ENCODE measurements around the gene CGNL1.

The CGNL1 gene

DNA sequence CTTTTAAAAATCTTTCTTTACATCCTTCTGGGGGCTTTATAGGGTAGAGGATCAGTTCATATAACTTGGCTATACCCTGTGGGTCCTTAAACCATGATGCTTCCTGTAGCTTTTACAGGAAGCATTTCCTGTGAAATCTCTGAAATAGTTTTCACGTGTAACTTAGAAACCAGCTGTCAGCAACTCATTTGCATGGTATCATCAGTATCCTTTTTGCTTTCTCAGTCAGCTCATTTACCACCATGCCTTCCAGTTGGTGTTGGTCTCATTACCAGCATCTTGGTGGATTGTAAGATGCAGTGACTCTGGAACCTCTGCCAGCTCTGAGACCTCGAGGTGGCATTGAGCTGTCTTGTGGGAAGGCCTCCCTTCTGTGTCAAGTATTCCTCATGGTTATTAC, 118.7 kb downstream of the CGNL1 start:
- Mint-ChIP-seq H3K4me3 (no peak overlapping the region), H3K9me3 (ENCODE audit: low read depth) (no peaks in the 10 kb centered on the region), H3K27me3 (peaks cover 7% of the 10 kb centered on the region)

DNA sequence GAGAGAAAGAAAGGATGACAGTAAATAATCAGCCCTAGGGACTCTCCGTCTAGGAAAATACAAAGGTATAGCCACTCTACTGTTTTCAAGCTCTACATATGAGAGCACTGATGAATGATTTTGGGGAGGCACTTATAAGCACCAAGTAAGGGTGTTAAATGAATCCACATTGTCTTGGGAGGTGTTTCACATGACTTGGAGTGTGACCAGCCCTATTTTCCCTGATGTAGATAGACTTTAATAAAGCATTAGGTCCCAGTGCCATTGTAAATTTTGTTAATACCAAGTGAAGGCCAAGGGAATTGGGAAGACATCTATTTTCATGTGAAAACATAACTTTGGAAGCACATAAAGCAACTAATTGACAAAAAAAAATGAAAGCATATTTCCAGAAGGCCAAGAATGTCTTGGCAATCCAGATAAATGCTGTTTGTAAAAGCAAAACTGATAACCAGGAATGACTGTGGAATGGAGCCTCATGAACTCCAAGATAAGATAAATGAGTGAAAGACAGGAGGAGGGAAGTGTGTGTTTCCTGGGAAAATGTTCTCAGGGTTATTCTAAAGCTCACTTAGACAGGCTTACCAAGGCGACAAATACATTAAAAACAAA, 119.4 kb downstream of the CGNL1 start:
- peaks cover 7% of the 10 kb centered on the region for H3K27me3 Mint-ChIP-seq
- H3K36me3 Mint-ChIP-seq, result no peaks in the 10 kb centered on the region
- no peaks in the 10 kb centered on the region for H3K4me1 Mint-ChIP-seq (ENCODE audit: low read depth)
- no peak overlapping the region for H3K4me3 Mint-ChIP-seq
- no peaks in the 10 kb centered on the region for H3K9me3 Mint-ChIP-seq (ENCODE audit: low read depth)
- H3K27ac Mint-ChIP-seq, result no peak overlapping the region

More for the DNA sequence above, 118.7 kb downstream of the CGNL1 start:
- Mint-ChIP-seq H3K4me1 (ENCODE audit: low read depth) (no peaks in the 10 kb centered on the region), H3K27ac (no peak overlapping the region), H3K36me3 (no peaks in the 10 kb centered on the region)

DNA sequence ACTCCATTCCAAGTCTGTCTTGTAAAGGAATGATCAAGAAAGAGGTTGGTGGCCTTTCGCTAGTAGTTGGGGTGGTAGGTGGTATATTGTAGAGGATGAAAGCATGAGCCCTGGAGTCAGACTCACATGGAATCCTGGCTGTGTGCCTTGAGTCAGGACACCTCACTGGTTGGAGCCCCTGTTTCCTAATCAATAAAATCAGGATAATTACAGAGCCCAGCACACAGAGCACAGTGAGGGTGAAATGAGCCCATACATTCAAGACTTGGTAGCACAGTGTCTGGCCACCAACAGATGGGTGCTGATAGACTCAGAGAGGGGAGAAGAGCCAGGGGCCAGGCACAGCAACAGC, 120.3 kb downstream of the CGNL1 start:
- Mint-ChIP-seq H3K4me3 (no peak overlapping the region), H3K36me3 (no peaks in the 10 kb centered on the region), H3K9me3 (ENCODE audit: low read depth) (no peaks in the 10 kb centered on the region), H3K27me3 (peaks cover 3% of the 10 kb centered on the region), H3K27ac (no peak overlapping the region), H3K4me1 (ENCODE audit: low read depth) (no peaks in the 10 kb centered on the region)

DNA sequence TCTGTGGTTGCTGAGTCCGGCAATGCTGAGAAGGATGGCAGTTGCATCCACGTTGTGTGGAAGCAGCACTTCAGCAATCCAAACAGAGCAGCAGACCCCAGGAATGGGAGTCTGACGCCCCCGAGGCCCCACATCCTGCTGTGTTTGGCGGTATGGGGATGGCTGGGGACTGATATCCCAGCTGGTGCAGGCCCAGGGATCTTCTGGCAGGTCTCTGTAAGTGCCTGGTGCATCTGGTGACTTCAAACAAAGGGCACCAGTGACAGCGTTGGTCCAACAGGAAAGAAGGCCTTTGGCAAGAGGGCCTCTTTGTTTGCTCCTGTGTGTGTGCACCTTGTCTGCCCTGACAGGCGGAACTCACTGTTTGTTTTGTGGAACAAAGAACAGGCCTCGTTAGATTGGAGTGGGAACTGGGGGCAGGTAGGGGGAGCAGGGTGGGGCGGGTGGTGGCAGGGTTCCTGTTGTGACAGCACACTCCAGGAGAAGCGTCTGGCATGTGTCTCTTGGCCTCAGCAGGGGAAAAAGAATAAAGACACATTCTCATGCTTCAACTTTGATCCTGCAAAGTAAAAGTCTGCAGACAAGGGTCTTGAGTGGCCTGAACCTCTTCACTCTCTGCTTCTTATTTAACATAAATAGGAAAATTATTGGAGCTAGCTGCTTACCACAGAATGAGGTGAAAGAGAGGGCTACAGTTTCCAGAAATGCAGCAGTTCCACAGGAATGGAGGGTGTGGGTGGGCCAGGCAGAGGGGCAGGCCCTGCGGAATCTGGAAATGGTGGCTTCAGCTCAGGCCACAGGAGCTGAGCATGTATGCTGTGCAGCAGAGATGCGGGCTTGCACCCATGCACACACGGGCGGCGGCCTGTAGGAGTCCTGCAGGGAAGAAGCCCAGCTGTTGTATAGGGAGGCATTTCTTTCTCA, 120.9 kb downstream of the CGNL1 start:
- Mint-ChIP-seq H3K27me3 (peaks cover 2% of the 10 kb centered on the region), H3K4me3 (no peak overlapping the region), H3K36me3 (no peaks in the 10 kb centered on the region), H3K9me3 (ENCODE audit: low read depth) (no peaks in the 10 kb centered on the region), H3K27ac (no peak overlapping the region), H3K4me1 (ENCODE audit: low read depth) (no peaks in the 10 kb centered on the region)

DNA sequence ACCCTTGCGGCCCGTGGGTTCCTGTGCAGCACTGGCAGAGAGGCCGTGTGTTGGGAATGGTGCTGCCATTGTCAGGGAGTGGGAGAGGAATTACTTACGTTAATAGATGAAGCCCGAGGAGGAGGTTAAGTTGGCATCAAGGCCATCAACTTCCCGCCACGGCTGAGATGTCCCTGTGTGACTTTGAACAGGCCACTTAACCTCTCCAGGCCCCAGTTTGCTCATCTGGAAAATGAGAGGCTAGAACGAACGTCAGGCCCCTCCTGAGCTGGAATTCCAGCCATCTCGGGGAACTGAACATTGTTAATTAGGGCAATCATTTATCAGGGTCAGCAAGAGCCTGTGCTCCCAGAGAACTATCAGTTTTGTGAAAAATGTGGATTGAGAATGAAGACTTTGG, 124.0 kb downstream of the CGNL1 start:
- Mint-ChIP-seq H3K36me3 (no peaks in the 10 kb centered on the region), H3K9me3 (ENCODE audit: low read depth) (no peaks in the 10 kb centered on the region), H3K4me3 (no peak overlapping the region), H3K4me1 (ENCODE audit: low read depth) (no peaks in the 10 kb centered on the region), H3K27me3 (peaks cover 2% of the 10 kb centered on the region), H3K27ac (no peak overlapping the region)

DNA sequence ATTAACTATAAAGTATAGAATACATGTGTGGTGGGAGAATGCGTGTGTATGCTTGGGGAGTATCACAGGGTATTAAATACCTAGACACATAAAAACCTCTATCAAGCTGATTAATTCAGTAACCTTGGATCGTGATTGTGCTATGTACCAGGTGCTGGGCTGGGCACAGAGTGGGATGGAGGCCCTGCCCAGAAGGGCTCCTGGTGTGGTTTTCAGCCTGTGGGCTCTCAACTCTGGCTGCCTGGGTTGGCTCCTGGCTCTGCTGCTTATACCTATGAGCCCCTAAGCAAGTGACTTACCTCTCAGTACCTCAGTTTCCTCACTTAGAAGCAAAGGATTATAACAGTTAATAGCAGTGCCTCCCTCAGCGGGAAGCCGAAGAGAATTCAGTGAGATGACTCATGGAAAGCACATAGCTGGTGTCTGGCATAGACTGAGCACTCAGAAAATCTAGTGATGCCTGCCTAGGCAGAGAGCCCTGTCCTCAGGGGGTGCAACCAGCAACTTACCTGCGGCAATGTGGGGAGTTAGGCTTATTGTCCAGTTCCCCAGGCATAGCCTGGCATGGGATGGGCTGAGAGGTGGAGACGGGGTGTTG, 124.8 kb downstream of the CGNL1 start:
- no peak overlapping the region for H3K27ac Mint-ChIP-seq
- no peak overlapping the region for H3K4me3 Mint-ChIP-seq
- H3K9me3 Mint-ChIP-seq (ENCODE audit: low read depth), result no peaks in the 10 kb centered on the region
- peaks cover 2% of the 10 kb centered on the region for H3K27me3 Mint-ChIP-seq
- no peaks in the 10 kb centered on the region for H3K36me3 Mint-ChIP-seq
- H3K4me1 Mint-ChIP-seq (ENCODE audit: low read depth), result no peaks in the 10 kb centered on the region

DNA sequence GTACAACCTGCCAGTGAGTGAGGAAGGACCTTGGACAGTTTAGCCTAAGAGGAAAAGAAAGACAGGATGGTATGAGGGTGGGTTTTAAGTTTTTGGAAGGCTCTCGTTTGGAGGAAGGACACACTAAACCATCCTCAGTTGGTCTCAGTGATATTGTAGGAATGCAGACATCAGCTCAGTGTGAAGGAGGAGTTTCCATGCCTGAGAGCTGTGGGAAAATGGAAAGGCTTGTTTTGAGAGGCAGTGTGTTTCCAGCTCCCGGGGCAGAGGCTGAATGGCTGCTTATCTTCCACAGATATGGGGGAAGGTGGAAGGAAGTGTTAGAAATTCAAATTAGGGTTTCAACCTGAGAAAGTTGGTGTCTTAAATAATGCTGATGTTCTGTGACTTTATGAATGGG, 125.8 kb downstream of the CGNL1 start:
- Mint-ChIP-seq H3K9me3 (ENCODE audit: low read depth) (no peaks in the 10 kb centered on the region), H3K4me1 (ENCODE audit: low read depth) (no peaks in the 10 kb centered on the region), H3K27me3 (peaks cover 2% of the 10 kb centered on the region), H3K4me3 (no peak overlapping the region), H3K36me3 (no peaks in the 10 kb centered on the region), H3K27ac (no peak overlapping the region)

DNA sequence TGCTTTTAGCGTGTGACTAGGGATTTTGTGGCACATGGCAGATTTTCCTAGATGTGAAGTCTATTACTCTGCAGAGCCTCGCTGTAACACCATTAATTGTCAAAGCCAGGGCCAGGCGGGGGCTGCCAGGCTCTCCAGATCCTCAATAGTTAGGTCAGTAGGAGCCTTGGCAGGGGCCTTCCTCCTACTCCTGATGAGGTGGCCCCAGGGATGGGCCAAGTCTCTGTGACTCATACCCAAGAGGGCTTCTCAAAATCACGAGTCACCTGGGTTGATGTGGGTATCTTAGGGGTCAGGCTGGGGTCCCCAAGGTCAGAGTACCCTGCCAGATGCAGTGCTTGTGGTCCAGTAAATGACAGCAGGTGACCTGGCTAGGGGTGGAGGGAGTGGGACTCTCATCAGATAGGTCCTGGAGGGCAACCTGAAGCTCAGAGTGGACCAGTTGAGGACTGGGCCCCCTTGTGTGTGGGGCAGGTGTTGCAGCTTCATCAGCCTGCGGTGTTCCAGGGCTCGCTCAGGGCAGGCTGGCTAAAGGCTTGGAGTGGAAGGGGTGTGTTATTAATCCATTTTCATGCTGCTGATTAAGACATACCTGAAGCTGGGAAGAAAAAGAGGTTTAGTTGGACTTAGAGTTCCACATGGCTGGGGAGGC, 126.9 kb downstream of the CGNL1 start:
- Mint-ChIP-seq H3K9me3 (ENCODE audit: low read depth) (no peaks in the 10 kb centered on the region), H3K36me3 (no peaks in the 10 kb centered on the region), H3K27ac (no peak overlapping the region), H3K4me3 (no peak overlapping the region), H3K27me3 (peaks cover 2% of the 10 kb centered on the region), H3K4me1 (ENCODE audit: low read depth) (no peaks in the 10 kb centered on the region)

DNA sequence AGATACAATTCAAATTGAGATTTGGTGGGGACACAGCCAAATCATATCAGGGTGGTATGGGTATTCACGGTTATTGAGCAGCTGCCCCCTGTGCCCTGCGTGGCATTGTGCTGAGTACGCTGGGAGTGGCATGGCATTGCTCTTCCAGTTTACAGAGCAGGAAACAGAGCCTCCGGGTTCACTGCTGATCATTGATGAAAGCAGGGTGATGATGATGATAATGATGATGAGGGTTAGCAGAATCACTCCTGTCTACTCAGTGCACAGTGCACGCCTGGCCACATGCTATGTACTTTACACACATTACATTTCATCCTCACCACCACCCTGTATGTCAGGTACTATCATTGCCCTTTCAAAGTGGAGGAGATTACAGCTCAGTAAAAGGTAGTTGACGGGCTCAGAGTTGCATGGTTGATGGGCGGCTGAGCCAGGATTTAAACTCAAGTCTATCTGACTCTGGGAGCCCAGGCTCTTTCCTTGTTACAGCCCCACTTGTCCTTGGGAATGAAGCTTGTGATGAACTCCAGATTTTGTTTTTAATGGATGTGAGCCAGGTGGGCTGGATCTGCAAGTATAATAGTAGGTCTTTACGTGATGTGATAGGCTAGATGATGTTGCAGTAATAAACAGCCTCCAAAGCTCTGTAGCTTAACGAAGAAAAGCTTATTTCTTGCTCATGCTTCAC, 127.8 kb downstream of the CGNL1 start:
- no peak overlapping the region for H3K4me3 Mint-ChIP-seq
- no peaks in the 10 kb centered on the region for H3K4me1 Mint-ChIP-seq (ENCODE audit: low read depth)
- H3K36me3 Mint-ChIP-seq, result no peaks in the 10 kb centered on the region
- H3K9me3 Mint-ChIP-seq (ENCODE audit: low read depth), result no peaks in the 10 kb centered on the region
- H3K27me3 Mint-ChIP-seq, result no peaks in the 10 kb centered on the region
- H3K27ac Mint-ChIP-seq, result no peak overlapping the region

DNA sequence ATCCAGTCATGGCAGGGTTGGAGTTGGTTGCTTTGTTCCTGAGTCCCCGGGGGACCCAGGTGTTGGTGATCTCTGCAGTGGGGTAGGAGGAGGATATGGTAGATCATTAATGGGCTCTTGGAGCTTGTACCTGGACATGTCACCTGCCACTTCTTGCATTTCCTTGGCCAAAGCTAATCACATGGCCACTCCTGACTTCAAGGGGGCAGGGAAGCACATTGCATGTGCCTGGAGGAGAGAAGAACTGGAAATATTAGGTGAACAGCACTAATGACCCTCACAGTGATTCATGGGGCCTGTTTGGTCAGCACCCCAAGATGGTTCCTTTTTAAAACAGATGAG, 128.3 kb downstream of the CGNL1 start:
- no peaks in the 10 kb centered on the region for H3K9me3 Mint-ChIP-seq (ENCODE audit: low read depth)
- H3K4me1 Mint-ChIP-seq (ENCODE audit: low read depth), result no peaks in the 10 kb centered on the region
- no peak overlapping the region for H3K27ac Mint-ChIP-seq
- no peaks in the 10 kb centered on the region for H3K27me3 Mint-ChIP-seq
- no peaks in the 10 kb centered on the region for H3K36me3 Mint-ChIP-seq
- H3K4me3 Mint-ChIP-seq, result no peak overlapping the region

DNA sequence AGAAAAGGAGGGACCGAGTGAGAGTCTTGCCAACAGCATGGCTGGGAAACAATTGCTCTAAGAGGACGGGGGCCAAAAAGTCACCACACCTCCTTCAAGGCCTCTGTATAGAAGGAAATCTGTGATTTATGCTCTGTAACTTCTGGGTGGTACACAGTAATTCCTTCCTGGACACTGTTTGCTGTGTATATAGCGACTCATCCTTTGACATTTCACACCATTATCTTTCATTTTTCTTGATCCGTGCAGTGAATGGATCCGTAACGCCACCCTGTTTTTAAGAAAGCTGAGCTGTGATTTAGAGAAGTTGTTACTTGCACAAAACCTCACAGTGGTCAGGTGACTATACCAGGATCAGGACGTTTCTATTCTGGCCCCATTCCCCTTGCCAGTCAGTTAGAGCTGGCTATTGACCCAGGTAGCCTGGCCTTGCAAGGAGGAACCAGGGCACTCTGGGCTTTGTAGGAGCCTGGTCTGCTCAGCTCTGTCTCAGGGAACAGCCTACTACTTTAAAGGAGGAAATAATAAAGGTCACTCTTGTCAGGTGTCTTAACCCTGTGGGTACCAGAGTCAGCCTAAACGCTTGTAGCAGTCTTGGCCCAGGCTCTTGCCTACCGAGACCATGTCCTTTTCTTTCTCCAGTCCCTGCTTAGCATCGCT, 128.9 kb downstream of the CGNL1 start:
- no peaks in the 10 kb centered on the region for H3K36me3 Mint-ChIP-seq
- H3K4me1 Mint-ChIP-seq (ENCODE audit: low read depth), result no peaks in the 10 kb centered on the region
- H3K27me3 Mint-ChIP-seq, result no peaks in the 10 kb centered on the region
- H3K4me3 Mint-ChIP-seq, result no peak overlapping the region
- H3K27ac Mint-ChIP-seq, result no peak overlapping the region
- H3K9me3 Mint-ChIP-seq (ENCODE audit: low read depth), result no peaks in the 10 kb centered on the region

DNA sequence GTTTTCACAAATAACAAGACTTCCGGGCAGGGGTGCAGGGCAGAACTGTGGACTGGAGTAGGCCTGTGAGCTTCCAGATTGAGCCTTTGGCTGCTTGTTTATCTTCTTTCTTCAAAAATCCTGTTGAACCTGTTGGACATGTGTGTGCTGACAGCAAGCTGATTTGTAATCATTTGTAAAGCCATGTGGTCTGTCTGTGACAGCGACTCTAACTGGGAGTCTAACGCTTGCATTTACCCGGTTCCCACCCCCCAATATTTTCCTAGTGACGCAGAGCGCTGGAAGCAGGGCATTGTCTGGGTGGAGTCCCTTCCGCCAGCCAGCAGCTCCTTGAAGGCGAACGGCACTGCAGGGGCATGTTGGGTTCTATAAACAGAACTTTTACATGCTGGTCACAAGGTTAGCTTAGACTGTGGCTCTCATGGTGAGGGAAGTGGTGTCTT, 129.7 kb downstream of the CGNL1 start:
- Mint-ChIP-seq H3K9me3 (ENCODE audit: low read depth) (no peaks in the 10 kb centered on the region), H3K4me3 (no peak overlapping the region), H3K27me3 (no peaks in the 10 kb centered on the region), H3K27ac (no peak overlapping the region), H3K36me3 (no peaks in the 10 kb centered on the region), H3K4me1 (ENCODE audit: low read depth) (no peaks in the 10 kb centered on the region)

DNA sequence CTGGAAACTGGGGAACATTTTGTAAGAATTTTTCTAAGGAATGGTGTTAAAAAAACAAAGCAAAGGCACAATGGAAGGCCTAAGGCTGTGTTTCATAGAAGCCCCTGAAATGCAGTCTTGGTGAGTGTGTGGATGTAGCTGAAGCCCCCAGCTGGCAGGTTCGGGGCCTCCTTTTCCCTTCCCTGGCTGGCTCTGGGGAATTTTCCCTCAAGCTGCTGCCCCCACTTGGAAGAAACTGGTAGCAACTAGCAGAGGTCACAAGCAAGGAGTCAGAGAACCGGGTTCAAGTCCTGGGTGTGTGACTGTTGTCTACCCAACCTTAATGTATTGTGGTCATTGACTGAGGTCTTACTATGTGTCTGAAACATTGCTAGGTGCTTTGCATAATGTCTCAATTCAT, 130.1 kb downstream of the CGNL1 start:
- Mint-ChIP-seq H3K9me3 (ENCODE audit: low read depth) (no peaks in the 10 kb centered on the region), H3K4me1 (ENCODE audit: low read depth) (no peaks in the 10 kb centered on the region), H3K36me3 (no peaks in the 10 kb centered on the region), H3K27me3 (no peaks in the 10 kb centered on the region), H3K27ac (no peak overlapping the region), H3K4me3 (no peak overlapping the region)

DNA sequence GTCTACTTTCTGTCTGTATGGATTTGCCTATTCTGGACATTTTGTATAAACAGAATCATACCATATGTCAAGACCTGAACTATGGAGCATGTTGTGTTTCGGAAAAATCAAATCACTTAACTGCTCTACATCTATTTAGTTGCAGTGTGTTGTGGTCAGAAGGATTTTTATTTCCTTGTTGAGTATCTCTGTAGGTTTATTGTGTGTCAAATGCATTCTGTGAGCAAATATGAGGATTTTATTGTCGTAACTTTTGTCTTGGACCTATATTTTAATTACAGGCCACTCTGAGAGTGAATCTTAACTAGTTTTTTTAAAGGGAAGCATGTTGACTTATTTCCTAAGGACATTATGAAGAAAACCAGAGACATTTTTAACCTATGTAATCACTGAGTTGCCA, 130.8 kb downstream of the CGNL1 start:
- Mint-ChIP-seq H3K4me3 (no peak overlapping the region), H3K9me3 (ENCODE audit: low read depth) (no peaks in the 10 kb centered on the region), H3K4me1 (ENCODE audit: low read depth) (no peaks in the 10 kb centered on the region), H3K27me3 (no peaks in the 10 kb centered on the region), H3K36me3 (no peaks in the 10 kb centered on the region), H3K27ac (no peak overlapping the region)
